GM21529 (cell line): Measurements from ENCODE around the gene ECT2L.
A peak's percentile ranks its signal among the peaks of the same experiment; 100 is the strongest.

Experiments
- ATAC-seq: cut with Tn5 transposase; IDR thresholded peaks from one replicate; pipeline ENCODE4 v1.9.1; 2021; ENCODE audit not compliant: unreplicated experiment

The ECT2L gene, protein sequence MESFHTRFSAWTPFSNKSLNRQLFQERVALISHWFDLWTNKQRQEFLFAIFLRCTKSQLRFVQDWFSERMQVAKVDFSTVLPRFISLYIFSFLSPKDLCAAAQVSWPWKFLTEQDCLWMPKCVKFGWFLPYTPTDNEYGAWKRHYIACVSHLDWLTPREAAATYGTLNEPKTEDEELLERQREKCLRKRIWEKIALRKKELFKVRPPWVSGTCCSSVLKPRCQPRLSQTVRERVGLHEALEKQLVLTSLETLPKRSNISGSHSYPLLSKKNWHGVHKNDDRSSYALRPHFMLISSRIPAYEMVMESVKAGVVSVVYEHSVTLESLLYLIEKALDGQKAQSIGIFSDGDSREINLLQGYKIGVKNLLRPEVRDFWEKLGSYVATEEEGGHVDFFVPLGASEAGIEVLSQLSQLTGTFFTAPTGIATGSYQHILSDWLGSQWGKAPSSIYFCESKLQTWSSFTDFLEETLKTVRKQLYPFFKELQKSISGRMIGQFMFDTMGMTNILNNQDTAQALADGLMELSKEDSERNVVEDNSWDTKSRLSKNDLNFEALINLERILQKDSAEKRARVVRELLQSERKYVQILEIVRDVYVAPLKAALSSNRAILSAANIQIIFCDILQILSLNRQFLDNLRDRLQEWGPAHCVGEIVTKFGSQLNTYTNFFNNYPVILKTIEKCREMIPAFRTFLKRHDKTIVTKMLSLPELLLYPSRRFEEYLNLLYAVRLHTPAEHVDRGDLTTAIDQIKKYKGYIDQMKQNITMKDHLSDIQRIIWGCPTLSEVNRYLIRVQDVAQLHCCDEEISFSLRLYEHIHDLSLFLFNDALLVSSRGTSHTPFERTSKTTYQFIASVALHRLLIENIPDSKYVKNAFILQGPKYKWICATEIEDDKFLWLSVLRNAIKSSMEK

DNA sequence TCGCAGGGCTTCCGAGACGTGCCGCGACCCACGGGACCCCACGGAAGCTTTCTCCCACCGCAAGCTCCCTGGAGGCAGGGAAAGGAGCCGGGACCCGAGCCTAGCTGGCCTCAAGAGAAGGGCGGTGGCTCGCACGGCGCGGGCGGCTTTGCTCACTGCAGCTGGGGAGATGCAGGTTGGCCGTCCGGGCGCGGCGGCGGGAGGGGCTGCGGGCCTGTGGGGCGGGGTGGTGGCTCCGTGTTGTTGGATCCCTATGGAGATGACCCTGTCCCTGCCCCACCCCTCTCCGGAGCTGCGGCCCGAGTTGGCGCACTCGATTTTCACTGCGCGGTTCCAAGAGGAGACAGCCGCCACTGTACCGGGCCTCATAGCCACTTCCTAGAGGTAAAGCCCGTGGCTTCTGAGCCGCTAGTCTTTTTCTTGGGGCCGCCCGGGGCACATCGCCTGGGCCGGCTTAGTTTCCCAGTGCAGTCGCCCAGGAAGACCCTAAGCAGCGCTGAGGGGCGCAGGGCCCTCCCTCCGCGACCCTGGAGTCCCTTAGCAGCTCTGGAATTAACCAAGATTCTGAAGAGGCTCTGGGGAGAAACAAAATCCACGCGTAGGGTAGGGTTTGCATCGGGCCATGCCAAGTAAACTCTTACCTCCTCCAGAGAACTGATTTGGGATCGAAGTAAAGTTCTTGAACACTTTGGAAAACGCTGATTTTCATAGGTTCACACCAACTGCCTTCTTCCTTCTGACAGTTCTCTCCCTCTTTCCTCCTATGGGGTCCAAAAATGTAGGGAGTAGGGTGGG lies at the start of gene ECT2L:
ECT2L (plus strand) TSS at position 279 of the 795 bp plus-strand sequence. CDS start 17,188 bp downstream, outside the sequence.
- ATAC-seq = no peak

DNA sequence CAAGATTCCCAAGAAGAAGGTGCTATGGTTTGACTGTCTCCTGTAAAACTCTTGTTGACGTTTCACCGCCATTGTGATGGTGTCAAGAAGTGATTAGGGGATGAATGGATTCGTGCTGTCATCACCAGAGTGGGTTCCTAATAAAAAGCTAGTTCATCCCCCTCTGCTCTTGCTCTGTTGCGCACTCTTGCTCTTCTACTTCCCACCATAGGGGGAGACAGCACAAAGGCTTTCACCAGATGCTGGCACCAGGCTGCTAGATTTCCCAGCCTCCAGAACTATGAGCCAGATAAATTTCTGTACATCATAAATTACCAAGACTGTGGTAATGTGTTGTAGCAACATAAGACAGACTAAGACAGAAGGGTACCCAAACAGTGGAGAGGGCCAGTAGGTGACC lies 43.9 kb upstream of the ECT2L start:
- no peak for ATAC-seq

DNA sequence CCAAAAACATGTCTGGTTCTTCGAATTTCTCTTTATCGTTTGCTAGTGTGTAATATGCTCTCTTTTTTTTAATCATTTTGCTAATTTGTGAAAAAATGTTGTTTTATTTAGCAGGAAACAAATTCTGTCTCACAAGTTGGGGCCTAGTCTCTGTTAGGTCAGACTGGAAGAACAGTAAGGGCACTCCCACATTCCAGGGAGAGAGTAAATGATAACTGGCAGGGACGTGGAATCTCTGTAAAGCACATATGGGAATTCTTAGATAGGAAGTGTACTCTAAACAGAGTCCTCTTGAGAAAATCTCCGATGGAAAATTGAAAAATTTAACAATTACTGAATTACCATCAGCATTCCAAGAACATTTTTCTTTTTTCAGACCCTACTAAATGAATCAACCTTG lies 38.8 kb upstream of the ECT2L start:
- ATAC-seq = no peak

DNA sequence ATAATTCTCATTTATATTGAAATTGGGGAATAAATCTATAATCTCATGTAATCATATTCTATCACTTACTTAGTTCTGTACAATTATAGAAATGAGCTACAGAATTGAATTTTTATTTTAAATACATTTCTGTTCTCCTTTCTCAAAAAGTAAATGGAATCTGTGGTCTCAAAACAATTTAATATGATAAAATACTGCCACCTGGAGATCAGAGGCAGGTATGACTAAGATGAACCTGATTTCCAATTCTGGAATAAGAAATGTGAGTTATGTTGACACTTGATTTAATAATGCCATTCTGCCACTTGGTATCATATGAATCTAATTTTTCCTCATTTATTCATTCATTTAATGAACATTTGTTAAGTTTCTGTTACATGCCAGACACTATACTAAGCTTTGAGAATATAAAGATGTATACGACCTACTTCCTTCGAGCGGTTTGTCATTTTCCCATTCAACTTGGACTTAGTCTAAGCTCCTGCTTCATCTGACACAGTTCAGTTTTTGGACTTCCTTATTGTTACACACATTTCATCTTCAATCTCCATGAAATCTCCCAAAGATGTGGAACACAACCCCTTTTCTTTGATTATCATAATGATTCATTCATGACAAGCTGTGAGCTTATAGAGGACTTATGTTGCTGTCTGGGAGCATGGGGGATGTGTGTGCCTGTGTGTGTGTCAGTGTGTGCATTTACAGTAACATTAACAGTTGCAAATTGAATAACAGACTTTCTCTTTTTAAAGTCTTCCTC lies 29.8 kb upstream of the ECT2L start:
- no peak for ATAC-seq

DNA sequence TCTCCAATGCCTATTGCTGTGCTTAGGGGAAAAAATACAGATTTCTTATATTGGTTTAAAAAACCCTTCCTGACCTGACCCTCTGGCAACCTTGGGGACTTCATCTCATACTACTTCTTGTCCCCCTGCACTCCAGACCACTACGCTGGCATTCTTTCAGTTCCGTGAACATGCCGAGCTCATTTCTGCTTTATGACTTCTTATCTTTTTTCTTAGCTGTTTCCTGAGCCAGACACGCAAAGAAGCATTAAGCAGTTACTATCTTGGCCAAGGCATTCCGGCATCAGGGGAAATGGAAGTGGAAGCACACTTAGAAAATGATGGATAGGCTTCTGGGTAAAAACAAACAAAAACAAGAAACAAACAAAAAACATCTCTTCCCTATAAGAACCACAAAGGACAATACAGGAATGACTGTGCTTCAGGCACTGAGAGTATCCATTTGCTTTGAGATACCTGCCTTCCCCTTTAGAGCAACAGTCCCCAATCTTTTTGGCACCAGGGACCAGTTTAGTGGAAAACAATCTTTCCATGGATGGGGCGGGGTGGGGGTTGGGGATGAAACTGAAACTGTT lies 26.7 kb upstream of the ECT2L start:
- no peak for ATAC-seq

DNA sequence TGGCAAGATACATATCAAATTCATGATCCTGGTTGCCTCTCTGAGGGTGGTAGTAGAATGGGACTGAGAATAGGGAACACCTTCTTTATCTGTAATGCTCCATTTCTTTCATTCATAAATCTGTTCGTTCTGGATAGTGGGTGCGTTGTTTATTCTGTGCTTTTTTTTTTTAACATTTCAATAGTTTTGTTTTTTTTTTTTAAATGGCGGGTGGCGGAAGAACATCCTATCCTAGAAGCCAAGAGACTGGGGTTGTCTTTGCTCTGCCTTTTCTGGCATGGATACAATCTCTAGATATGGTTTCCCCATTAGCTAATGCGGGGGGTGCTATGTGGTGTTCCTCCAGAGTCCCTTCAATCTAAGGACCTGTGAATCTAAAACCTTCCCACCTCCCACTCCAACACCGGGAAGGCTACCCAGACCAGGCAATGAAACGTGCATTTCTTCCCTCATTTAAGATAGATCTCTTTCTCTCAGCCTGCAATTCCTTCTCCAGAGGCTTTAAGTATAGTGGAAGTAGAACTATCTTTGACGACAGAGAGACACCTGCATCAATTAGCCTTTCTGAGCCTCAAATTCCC lies 23.2 kb upstream of the ECT2L start:
- ATAC-seq = no peak

DNA sequence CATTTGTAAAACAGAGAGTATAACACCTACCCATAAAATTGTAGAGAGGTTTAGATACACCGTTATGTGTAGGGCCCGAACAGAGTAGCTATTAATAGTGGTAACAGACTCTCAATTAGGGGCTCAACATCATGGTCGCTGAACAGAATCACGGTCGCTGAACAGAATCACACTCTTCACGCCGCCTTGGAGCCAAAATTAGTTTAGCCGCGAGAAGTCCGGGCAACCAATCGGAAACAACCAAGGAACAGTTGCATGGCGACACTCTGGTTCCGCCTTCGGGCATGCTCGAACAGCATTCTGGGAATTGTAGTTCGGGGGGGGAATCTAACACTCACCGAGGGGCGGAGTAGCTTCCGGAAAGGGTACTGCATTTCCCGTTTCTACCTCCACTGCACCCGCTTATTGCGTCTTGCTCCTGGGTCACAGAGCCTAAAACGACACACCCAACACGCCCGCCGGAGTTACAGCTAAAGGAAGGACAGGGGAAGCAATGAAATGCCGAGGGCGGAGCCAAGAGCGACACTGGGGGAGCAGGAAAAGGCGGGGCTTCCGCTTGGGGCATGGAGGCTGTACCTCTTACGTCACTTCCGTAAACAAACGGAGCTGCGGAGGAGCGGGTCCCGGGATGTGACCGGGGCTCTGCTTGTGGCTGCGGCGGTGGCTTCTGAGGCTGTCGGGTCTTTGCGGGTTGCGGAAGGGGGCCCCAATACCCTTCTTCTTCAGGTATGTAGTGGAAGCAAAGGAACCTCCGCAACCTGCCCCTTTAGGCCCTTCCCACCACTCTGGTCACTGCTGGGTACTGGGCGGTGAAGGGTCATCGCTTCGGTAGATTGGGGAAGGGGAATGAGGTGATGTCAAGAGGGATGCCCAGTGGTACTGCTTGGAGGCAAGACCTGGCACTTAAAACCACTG lies 22.5 kb upstream of the ECT2L start, which contains the start of gene CCDC28A:
CCDC28A (plus strand) TSS at position 593 of the 915 bp plus-strand sequence. CDS start 2,352 bp downstream, outside the sequence.
- ATAC-seq = peak; percentile 93

DNA sequence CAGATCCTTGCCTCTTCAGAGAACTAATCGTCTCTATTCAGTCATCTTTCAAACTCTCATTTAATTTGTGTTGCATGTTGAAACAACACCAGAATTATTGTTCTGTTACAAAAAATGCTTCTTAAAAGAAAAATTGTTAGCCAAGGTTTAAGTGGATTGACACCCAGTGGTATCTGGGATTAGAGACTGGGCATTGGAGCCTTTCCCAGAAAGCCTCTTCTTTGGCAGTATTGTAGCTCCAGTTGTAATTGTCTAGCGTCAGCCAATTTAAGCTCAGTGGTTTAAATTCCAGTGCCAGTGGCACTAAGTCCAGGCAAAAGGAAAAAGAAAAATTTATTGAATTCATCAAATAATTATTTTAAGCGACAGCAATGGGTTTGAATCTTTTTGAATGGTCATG lies 21.5 kb upstream of the ECT2L start:
- no peak for ATAC-seq

DNA sequence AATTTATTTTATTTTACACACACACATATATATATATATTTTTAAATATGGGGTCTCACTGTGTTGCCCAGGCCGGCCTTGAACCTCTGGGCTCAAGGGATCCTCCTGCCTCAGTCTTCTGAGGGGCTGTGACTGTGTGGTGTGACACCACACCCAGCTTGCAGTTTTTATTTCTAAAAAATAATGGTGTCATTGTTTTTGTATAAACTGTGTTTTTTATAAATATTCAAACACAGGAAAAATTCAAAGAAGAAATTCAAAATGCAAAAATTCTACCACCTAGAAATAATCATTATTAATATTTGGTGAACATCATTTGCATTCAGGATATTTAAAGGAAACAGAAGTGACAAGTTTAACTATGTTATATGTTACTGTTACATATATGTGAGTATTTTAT lies 19.2 kb upstream of the ECT2L start:
- no peak for ATAC-seq

DNA sequence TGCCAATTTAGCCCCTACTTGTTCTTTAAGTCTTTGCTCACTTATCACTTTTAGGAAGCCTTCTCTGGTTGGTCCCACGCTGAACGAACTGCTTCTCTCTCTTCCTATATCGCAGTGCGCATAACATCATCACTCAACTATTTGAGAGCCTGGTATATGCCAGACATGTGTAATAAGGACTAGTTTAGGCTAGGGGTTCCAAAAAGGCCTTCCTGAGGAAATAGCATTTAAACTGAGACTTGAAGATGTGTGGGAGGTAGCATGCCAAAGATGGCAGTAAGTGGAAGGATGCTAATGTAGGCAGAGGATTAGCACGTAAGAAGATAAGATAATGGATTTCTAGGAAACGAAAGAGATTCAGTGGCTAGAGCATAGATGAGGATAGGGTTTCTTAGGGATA lies 17.6 kb upstream of the ECT2L start:
- no peak for ATAC-seq

DNA sequence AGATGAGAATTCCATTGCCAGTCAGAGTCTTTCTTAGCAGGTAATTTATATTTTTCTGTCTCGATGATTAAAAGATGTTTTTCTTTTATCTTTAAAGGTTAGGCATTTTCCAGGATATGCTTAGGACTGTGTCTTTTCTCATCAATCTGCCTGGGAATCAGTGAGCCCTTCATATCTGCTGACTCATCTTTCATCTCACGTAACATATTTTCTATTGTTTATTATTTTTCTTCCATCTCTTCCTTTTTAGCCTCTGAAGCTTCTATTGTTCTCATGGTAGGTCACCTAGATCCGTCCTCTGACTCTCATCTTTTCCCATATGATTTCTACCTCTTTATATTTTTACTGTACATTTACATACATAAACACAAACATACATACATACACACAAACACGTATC lies 13.6 kb upstream of the ECT2L start:
- no peak for ATAC-seq

DNA sequence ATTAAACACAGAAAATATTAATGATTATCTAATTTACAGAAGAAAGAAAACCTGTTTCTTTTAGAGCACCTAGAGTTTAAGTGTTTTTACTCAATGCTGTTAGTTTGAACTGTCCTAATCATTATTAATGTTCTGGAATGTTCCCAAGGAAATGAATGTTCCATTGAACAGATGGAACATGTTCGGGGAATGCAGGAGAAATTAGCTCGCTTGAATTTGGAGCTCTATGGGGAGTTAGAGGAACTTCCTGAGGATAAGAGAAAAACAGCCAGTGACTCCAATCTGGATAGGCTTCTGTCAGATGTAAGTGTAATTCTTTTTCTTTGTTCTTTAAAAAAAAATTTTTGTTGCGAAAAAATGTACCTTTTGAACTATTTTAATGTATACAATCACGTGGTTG lies 10.8 kb upstream of the ECT2L start:
- ATAC-seq = no peak

DNA sequence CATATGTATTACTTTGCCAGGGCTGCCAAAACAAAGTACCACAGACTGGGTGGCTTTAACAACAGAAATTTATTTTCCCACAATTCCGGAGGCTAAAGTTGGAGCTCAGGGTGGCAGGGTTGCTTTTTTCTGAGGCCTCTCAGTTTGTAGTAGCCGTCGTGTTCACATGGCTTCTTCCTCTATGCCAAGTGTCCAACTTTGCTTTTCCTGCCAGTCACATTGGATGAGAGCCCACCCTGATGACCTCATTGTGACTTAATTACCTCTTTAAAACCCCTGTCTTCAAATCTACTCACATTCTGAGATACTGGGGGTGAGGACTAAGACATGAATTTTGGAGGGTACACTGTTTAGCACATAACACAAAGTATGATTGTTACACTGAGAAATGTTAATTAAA lies 9.9 kb upstream of the ECT2L start:
- no peak for ATAC-seq

DNA sequence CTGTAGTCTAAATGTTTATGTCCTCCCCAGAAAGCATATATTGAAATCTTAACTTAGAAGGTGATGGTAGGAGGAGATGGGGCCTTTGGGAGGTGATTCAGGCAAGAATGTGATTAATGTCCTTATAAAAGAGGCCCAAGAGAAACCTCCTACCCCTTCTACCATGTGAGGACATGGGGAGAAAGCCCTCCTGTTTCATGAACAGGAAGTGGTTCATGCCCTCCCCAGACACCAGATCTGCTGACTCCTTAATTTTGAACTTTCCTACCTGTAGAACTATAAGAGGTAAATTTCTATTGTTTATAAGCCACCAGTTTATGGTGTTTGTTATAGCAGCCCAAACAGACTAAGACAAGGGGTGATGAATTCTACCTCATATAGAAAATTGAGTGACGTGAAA lies 8.7 kb upstream of the ECT2L start:
- no peak for ATAC-seq

DNA sequence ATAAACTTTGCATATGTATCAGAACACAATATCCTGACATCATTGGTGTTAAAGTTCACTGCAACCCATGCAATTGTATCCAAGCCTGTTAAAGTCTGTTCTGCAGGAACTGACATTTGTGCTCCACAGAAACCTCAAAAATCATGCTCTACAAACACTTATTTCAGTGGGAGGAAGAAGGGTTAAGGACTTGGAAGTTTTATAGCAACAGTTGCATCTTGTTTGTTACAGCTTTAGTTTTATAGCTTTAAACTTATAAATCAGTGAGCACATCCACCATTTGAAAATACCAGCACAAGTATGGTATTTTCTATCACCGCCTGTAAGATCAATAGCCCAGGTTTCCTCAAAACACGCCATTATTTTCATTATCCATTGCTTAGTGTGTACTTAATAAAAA lies 884 bp downstream of the ECT2L start:
- no peak for ATAC-seq

DNA sequence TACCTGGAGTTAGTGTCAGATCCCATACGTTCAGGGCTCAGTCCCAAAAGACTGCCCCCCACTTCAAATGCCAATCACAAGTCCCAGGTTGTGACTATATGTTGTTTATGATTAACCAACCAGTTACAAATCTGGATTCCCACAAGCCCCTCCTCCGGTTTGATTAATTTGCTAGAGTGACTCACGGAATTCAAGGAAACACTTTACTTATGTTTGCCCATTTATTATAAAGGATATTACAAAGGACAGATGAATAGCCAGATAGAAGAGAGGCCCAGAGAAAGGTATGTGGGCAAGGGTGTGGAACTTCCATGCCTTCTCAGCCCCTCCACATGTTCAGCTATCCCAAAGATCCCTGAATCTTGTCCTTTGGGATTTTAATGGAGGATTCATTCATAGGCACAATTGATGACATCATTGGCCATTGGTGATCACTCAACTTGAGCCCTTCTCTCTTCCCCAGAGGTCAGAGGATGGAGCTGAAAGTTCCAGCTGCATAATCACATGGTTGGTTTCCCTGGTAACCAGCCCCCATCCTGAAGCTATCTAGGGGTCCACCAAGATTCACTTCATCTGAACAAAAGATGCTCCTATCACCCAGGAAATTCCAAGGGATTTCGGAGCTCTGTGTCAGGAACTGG lies 2.0 kb downstream of the ECT2L start:
- no peak for ATAC-seq

DNA sequence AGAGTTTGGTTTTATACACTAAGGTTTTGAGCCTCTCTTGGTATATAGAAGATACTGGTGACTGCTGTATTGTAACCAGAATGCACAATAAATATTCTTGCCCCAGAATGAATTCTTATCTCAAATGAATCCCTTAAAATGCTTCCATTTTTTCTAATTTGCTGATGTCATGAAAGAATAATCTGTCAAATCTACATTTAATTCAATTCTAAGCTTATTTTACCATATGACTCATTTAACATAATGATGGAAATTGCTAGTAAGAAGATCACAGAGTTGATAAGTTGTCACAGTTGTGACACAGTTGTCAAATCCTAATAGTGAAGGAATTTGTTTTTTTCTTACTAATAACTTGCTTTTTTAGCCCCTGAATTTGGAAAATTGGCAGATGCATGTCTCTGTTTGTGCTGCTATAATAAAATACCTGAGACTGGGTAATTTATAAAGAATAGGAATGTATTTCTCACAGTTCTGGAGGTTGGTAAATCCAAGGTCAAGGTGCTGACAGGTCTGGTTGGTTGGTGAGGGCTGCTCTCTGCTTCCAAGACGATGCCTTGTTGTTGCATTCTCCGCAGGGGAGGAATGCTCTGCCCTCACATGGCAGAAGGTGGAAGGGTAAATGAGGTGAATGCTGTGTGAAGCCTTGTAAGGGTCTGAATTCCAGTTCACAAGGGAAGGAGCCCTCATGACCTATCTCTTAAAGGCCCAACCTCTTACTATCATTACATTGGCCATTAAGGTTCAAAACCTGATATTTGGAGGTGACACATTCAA lies 4.7 kb downstream of the ECT2L start:
- ATAC-seq = no peak
